ENCODE measurements around the gene BTF3.
"Not testable (repeated sequence)": the region's sequence is repeated elsewhere in the genome, so short reads cannot be mapped to it uniquely, and the experiment has no call there.

Gene BTF3

GRCh38 chr5:73498057-73498992, at the start of gene BTF3:
BTF3 (plus strand) TSS chr5:73498442; CDS start chr5:73498668, 226 bp downstream.
- peak; percentile 97 for DNase-seq

GRCh38 chr5:73448463-73449136, 49.6 kb upstream of the BTF3 start, which contains the start of gene FOXD1:
FOXD1 (minus strand) TSS chr5:73448777; CDS start chr5:73448362, 415 bp downstream.
- peak; percentile 47 for DNase-seq

- DNase-seq, result no peak
Measured at GRCh38 chr5:73450137-73450536, 48.1 kb upstream of the BTF3 start.

GRCh38 chr5:73450672-73451223, 47.5 kb upstream of the BTF3 start:
- DNase-seq, result no peak

GRCh38 chr5:73451224-73452130, 46.8 kb upstream of the BTF3 start:
- no peak for DNase-seq

- no peak for DNase-seq
Measured at GRCh38 chr5:73452215-73452614, 46.0 kb upstream of the BTF3 start.

GRCh38 chr5:73454379-73455036, 43.7 kb upstream of the BTF3 start:
- DNase-seq, result peak; percentile 80

GRCh38 chr5:73456462-73456861, 41.8 kb upstream of the BTF3 start:
- DNase-seq, result not testable (repeated sequence)

- DNase-seq, result no peak
Measured at GRCh38 chr5:73459366-73459765, 38.9 kb upstream of the BTF3 start.

GRCh38 chr5:73460133-73460532, 38.1 kb upstream of the BTF3 start:
- DNase-seq, result no peak

GRCh38 chr5:73464016-73464745, 34.1 kb upstream of the BTF3 start:
- DNase-seq, result no peak

- DNase-seq, result not testable (repeated sequence)
Measured at GRCh38 chr5:73468638-73469037, 29.6 kb upstream of the BTF3 start.

GRCh38 chr5:73469878-73470277, 28.4 kb upstream of the BTF3 start:
- DNase-seq, result no peak

GRCh38 chr5:73471654-73472053, 26.6 kb upstream of the BTF3 start:
- DNase-seq, result no peak

- no peak for DNase-seq
Measured at GRCh38 chr5:73472116-73472515, 26.1 kb upstream of the BTF3 start.

- no peak for DNase-seq
Measured at GRCh38 chr5:73480500-73480899, 17.7 kb upstream of the BTF3 start.

- no peak for DNase-seq
Measured at GRCh38 chr5:73482383-73483136, 15.7 kb upstream of the BTF3 start.

- no peak for DNase-seq
Measured at GRCh38 chr5:73483676-73484075, 14.6 kb upstream of the BTF3 start.

- DNase-seq, result no peak
Measured at GRCh38 chr5:73484511-73484910, 13.7 kb upstream of the BTF3 start.

GRCh38 chr5:73485715-73486114, 12.5 kb upstream of the BTF3 start:
- DNase-seq, result no peak

Measured in NCI-H1048 (cell line).